VCaP (cell line): ENCODE results near the gene ARL4D.

Experiments used
- H3K27ac ChIP-seq: fragments of 450-650 bp; 2 replicates; pipeline ENCODE4 v1.5.1; 2017
- TF ChIP-seq, protein P1 (sequence below): fragments of 450-650 bp; conservative IDR thresholded peaks from 2 replicates; pipeline ENCODE4 v1.5.1; 2017; ENCODE audit warnings: mild to moderate bottlenecking, moderate library complexity

ARL4D gene

DNA sequence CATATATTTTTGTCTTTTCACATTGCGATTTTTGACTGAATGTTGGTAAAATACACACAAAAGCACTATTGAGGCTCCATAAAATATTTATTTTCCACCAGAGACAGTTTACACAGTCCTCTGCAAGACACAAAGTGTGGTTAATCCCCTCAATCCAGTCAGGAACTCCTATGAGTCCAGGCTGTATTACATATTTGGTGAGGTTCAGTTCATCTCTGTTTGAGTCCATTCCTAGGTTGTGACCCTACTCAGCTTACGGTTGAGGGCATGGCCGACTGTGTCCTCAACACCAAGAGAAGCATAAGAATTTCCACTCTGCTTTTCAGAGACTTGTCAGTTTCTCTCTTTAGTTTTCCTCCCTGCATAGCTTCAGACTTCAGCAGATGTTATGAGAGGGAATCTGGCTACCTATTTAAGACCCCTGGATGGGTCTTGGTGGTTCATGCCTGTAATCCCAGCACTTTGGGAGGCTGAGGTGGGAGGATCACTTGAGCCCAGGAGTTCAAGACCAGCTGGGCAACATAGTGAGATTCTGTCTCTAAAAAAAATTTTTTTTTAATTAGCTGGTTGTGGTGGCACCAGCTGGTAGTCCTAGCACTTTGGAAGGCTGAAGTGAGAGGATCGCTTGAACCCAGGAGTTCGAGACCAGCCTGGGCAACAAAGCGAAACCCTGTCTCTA, 25.1 kb downstream of the ARL4D start:
- TF ChIP-seq, protein P1, sequence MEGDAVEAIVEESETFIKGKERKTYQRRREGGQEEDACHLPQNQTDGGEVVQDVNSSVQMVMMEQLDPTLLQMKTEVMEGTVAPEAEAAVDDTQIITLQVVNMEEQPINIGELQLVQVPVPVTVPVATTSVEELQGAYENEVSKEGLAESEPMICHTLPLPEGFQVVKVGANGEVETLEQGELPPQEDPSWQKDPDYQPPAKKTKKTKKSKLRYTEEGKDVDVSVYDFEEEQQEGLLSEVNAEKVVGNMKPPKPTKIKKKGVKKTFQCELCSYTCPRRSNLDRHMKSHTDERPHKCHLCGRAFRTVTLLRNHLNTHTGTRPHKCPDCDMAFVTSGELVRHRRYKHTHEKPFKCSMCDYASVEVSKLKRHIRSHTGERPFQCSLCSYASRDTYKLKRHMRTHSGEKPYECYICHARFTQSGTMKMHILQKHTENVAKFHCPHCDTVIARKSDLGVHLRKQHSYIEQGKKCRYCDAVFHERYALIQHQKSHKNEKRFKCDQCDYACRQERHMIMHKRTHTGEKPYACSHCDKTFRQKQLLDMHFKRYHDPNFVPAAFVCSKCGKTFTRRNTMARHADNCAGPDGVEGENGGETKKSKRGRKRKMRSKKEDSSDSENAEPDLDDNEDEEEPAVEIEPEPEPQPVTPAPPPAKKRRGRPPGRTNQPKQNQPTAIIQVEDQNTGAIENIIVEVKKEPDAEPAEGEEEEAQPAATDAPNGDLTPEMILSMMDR: no peak
- H3K27ac ChIP-seq: no peak overlapping the region

DNA sequence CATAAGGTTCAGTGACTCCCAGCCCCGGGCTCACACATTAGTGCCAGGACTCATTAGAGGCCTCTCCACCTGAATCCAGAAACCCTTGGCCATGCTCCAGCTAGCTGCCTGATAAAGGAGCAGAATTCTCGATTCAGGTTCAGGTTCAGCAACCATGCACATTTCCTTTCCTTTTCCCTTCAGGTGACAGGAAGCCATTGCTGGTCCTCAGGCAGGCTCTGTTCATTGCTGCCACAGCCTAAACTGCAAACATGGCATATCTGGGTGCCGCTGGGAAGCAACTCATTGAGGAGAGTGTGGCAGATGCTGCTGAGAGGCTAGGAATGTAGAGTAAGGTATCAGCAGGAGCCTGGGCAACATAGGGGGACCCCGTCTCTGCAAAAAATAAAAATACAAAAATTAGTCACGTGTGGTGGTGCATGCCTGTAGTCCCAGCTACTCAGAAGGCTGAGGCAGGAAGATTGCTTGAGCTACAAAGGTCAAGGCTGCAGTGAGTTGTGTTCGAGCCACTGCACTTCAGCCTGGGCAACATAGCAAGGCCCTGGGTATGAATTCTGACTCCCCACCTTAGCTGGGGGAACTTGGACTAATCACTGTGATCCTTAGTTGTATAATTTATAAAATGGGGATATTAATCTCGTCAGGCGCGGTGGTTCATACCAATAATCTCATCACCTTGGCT, 28.7 kb downstream of the ARL4D start:
- TF ChIP-seq, protein P1: no peak
- H3K27ac ChIP-seq: no peak overlapping the region

DNA sequence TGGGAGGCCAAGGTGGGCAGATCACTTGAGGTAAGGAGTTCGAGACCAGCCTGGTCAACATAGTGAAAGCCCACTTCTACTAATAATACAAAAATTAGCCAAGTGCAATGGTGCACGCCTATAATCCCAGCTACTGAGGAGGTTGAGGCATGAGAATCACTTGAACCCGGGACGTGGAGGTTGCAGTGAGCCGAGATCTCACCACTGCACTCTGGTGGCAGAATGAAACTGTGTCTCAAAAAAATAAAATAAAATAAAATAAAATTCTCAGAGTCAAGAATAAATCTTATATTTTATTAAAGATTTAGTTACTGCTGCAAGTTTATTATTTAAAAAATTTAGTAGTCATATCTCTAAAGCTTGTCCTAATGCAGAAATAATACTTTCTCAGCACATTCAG, 29.7 kb downstream of the ARL4D start:
- TF ChIP-seq, protein P1: no peak; the same call in 1 of the 2 replicates
- H3K27ac ChIP-seq: no peak overlapping the region

DNA sequence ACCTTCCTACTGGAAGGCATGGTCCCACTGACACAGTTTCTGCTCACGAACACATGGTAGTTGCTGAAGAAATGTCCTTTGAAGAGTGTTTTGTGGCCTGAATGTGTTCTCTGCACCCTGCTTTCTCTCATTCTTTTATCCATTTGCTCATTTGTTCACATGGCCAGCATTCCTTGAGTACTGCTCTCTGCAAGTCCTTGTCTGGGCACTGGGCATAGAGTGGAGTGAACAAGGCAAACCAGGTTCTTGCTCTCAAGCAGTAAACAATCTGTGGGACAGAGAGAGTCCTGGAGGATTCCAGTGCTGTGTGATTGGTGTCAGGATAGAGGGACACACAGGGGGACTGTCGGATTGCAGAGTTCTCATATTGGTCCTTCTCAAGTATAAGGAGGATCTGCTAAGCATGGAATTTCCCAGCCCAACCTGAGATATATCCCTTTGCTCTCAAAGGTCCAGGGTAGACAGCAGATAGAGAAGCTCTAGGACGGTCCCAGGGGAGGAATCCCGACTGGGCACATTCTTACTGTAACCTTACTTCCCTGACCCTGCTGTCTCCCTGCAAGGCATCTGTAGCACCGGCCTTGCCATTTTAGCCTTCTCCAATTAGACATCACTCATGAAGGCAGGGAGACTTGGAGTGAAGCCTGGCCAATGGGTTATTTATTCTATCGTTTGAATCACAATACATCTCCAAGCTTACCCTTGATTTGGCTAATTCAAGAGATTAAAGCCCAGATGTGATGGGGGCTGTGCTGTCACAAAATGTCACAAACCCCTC, 32.3 kb downstream of the ARL4D start:
- no peak overlapping the region for H3K27ac ChIP-seq
- TF ChIP-seq, protein P1: no peak

DNA sequence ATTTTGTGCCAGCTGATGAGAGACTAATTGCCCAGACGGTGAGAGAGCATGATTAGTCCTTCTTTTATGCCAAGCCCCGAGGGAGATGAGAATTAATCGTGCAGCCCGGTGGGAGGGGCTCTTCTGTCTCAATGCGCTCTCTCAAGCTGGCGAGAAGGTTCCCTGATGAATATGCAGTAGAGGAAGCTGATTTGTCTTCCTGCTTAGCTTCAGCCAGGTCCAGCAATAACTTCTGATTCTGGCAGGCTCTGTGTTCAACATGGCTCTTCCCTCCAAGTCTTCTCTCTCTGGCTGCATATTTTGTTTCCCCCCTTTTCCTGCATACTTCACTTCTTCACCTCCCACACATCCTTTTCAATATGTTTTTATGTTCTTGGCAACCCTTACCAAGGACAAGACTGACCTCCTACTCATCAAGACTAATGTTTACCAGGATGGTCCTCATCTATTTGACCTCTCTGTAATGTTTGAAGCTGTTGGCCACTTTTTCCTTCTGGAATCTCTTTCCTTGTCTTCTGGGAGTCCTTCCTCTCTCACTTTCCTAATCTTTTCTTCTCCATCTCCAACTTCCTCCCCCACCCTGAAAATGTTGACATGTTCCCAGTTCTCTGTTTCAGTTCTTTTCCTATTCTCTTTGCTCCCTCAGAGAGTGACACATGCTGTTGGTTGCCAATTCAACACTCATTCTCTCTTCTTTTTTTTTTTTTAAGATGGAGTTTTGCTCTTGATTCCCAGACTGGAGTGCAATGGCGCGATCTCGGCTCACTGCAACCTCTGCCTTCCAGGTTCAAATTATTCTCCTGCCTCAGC, 33.1 kb downstream of the ARL4D start:
- H3K27ac ChIP-seq: no peak overlapping the region
- TF ChIP-seq, protein P1: no peak

DNA sequence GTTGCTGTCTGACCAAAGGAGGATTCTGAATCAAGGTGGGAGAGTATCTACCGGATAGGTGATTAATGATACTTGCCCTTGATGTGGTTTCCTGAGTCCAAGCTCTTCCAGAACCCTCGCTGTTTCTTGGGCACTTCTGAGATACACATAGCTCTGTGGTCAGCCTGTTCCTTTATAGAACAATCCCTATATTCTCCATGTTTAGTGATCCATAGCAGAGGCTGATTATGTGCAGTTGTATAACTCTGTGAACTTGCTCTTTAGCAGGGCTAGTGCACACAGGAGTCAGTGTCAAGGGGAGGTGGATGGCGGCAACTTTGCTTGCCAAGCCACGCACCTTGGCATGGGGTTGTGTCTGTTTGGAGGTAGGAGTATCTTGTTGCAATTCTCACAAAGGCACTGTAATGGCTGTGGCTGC, 36.1 kb downstream of the ARL4D start:
- H3K27ac ChIP-seq: no peak overlapping the region
- TF ChIP-seq, protein P1: no peak

DNA sequence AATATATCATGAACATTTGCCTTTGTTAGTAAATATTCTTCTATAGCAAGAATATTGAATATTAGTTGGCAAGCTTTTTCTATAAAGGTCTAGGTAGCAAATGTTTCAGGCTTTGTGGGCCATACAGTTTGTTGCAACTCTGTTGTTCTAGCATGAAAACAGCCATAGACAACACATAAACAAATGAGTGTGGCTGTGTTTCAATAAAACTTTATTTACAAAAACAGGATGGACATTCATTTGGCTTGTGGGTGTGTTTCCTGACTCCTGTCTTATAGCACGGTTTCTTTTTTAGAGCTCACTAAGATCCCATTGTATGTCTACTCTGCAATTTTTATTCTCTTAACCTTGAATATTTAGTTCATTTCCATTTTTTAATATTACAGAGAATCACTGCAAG, 39.0 kb downstream of the ARL4D start:
- TF ChIP-seq, protein P1: no peak
- H3K27ac ChIP-seq: no peak overlapping the region
